ENCODE data around the gene BLTP1.
"Not testable (repeated sequence)": the region's sequence is repeated elsewhere in the genome, so short reads cannot be mapped to it uniquely, and the experiment has no call there.

BLTP1 gene, protein sequence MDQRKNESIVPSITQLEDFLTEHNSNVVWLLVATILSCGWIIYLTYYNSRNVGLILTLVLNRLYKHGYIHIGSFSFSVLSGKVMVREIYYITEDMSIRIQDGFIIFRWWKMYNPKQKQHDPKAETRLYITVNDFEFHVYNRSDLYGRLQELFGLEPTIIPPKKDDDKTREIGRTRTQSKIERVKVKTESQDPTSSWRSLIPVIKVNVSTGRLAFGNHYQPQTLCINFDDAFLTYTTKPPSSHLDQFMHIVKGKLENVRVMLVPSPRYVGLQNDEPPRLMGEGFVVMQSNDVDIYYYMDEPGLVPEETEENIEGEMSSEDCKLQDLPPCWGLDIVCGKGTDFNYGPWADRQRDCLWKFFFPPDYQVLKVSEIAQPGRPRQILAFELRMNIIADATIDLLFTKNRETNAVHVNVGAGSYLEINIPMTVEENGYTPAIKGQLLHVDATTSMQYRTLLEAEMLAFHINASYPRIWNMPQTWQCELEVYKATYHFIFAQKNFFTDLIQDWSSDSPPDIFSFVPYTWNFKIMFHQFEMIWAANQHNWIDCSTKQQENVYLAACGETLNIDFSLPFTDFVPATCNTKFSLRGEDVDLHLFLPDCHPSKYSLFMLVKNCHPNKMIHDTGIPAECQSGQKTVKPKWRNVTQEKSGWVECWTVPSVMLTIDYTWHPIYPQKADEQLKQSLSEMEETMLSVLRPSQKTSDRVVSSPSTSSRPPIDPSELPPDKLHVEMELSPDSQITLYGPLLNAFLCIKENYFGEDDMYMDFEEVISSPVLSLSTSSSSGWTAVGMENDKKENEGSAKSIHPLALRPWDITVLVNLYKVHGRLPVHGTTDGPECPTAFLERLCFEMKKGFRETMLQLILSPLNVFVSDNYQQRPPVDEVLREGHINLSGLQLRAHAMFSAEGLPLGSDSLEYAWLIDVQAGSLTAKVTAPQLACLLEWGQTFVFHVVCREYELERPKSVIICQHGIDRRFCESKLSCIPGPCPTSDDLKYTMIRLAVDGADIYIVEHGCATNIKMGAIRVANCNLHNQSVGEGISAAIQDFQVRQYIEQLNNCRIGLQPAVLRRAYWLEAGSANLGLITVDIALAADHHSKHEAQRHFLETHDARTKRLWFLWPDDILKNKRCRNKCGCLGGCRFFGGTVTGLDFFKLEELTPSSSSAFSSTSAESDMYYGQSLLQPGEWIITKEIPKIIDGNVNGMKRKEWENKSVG (N-terminal part only)

DNA sequence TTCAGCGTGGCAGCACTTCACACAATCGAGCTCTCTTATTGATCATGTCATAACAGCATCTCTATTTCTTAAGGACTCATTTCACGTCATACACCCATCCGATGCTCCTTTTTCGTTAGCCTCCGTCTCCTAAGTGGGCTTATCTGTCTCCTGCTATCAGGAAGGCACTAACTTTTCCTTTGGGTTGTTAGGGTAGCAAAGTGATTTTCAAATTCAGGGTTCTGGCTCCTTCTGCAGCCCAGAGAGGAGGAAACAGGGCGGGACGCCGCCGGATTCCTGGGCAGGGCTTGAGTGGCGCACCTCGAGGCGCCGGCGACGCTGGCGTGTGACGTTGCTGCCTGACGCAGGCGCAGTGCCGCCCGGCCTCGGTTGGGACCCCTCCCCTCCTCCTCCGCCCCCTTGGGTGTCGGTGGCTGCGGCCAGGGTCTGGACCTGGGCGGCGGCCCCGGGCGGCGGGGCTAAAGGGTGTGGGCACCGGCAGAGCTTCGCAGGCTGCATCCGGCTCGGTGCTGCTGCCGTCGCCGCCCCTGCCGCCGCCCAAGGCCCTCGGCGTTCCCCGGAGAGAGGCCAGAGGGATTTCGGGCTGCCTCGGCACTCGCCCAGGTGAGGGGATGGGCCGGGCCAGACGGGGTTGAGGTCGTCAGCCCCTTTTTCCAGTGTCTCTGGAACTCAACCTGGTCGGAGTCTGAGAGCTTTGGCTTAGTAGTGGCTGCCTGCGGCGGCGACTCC is at the start of gene BLTP1:
Gene BLTP1 (plus strand): TSS at position 350 of the 729 bp plus-strand sequence. CDS start 18,317 bp downstream, outside the sequence.
- in situ Hi-C loops (cut with HindIII; ENCODE audit: low sequenced_read_pairs), result no loop called here

DNA sequence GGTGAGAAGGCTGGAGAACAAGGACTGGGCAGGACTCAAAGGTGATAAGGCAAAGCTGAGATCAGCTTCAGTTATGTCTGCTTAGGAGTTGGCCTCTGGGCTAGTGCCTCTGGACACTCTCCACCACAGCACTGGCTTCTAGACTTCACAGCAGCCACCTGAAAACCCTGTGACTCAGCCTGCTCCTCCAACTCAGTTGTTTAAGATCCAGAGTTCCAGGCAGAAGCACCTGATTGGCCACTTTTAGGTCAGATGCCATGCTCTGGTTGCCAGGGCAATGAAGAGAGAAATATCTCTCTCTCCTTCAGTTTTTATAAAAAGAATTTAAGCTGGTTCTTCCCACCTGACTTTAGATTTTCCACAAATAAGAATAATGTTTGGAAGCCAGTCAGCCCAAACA is 47.9 kb upstream of the BLTP1 start:
- in situ Hi-C loops (cut with HindIII; ENCODE audit: low sequenced_read_pairs), result no loop called here

DNA sequence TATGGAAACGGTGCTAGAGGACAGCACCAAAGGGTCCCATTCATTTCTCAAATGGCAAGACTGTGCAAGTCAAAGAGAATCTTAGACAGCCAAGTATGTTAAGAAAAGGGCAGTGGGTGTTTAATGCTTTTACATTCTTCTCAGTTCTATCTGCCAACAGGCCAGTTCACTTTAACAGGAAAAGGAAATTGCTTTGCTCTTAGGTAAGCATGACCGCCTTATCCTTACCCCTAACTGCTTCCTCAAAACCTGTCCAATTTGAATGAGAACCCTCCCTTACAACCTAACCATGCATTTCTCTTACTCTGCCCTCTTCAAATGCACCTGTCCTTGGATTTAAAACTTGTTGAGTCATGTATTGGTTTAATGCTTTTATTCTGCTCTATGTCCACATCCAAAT is 44.5 kb upstream of the BLTP1 start:
- in situ Hi-C loops (cut with HindIII; ENCODE audit: low sequenced_read_pairs), result no loop called here

DNA sequence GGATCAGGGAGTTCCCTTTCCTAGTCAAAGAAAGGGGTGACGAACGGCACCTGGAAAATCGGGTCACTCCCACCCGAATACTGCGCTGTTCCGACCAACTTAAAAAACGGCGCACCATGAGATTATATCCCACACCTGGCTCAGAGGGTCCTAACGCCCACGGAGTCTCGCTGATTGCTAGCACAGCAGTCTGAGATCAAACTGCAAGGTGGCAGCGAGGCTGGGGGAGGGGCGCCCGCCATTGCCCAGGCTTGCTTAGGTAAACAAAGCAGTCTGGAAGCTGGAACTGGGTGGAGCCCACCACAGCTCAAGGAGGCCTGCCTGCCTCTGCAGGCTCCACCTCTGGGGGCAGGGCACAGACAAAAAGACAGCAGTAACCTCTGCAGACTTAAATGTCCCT is 41.8 kb upstream of the BLTP1 start:
- in situ Hi-C loops (cut with HindIII; ENCODE audit: low sequenced_read_pairs), result not testable (repeated sequence)

DNA sequence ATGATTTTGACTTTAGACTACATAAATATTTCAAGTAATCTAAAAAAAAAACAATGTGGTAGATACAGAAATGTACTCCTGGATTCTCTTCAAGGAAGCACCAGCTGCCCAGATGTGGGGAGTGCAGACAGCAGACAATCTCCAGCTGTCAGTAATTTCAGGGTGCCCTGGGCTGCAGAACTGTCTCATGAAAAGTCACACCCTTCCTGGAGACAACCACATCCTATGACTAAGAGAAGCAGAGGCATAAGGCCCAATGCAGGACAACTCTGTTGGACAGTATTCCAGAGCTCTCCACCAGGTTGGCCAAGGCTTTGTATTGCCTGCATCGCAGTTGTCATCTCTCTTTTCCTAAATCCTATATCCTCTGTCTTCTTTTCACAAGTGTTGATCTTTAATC is 34.4 kb upstream of the BLTP1 start:
- in situ Hi-C loops (cut with HindIII; ENCODE audit: low sequenced_read_pairs), result no loop called here

DNA sequence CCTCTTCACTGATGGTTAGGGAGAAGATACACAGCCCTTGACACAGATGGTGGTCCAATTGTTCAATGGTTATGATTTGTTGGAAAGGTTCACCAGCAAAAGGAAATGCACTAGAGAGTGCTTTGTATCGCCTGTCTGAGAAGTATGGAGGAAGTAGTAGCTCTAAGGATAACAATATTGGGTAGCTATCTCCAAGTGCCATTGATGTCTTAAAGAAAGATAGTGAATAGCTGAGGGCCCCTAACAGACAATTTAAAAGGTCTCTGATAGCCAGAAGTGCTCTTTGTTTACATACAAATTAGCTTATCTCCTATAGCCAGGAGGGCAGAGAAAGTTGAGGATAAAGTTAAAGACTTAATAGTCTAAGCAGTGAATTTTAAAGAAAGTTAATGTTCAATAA is 33.9 kb upstream of the BLTP1 start:
- in situ Hi-C loops (cut with HindIII; ENCODE audit: low sequenced_read_pairs), result no loop called here

DNA sequence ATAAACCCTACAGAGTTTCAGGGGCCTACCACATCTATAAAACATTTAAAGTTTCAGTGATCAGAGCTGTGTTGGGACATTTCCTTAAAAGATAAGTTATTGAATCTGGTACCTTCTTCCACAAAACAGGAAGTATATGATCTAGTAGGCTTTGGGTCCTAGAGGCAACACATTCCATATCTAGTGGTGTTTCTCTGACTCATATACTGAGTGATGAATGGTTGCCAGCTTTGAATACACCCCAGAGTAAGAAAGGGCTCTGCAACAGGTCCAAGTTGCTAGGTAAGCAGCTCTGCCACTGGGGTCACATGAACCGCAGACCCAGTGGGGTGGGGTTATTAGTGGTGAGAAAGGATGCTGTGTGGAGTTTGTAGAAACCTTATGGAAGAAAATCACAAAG is 32.4 kb upstream of the BLTP1 start:
- in situ Hi-C loops (cut with HindIII; ENCODE audit: low sequenced_read_pairs), result no loop called here

DNA sequence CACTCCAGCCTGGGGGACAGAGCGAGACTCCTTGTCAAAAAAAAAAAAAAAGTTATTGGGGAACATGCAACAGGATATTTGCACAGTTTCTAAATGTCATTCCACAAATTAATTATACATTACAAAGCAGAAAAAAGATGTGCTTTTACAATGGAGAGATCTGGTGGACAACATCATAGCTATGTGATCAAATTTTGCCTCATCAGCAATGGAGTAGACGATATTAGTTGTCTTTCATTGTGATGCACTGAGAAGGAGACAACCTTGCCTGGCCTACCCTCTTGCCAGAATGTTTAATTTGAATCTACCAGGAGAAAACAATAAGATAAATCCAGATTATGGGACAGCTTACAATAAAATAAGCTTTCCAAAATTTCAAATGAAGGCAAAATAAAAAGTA is 30.5 kb upstream of the BLTP1 start:
- in situ Hi-C loops (cut with HindIII; ENCODE audit: low sequenced_read_pairs), result no loop called here

DNA sequence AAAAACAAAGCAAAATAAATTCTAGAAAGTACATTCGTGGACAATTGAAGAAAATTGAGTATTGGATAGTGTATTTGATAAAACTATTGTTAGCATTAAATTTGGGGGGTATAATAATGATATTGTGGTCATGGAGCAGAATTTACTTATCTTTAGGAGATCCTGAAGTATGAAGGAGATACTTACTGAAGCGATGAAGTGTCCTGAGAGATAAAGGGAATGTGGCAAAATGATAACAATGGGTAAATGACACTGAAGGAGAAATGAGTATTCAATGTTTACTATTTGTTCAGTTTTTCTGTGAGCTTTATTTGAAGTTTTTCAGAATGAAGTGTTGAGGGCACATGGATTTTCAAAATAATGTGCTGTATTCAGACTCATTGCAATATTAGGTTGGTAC is 30.0 kb upstream of the BLTP1 start:
- in situ Hi-C loops (cut with HindIII; ENCODE audit: low sequenced_read_pairs), result no loop called here

DNA sequence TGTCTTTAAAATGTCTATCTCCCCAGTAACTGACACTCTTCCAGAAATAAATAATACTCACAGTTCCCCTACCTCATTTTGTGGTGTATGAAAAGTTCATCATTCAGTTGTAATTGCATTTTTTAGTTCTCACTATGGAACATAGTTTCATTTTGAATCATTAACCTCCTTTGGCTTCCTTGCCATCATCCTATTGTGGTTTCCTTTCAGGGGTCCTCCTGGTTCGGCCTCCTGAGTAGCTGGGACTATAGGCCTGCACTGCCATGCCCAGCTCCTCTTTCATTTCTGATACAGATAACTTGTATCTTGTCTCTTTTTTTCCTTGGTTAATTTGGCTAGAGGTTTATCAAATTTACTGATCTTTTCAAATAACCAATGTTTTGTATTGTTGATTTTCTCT is 23.1 kb upstream of the BLTP1 start:
- in situ Hi-C loops (cut with HindIII; ENCODE audit: low sequenced_read_pairs), result no loop called here

DNA sequence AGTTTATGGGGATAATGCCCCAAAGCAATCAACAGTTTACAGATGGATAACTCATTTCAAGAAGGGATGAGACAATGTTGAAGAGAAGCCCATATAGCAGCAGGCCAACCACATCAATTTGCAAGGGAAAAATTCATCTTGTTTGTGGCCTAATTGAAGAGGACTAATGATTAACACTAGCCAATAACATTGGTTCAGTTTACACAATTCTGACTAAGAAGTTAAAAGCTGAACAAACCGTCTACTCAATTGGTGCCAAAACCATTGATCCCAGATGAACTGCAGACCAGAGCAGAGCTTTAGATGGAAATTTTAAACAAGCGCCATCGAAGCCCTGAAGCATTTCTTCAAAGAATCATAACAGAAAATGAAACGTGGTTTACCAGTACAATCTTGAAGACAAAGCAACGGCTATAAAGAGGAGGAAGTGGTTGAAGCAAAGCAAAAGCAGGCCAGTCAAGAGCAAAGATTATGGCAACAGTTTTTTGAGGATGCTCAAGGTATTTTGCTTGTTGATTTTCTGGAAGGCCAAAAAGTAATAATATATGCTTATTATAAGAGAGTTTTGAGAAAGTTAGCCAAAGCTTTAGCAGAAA is 20.5 kb upstream of the BLTP1 start:
- in situ Hi-C loops (cut with HindIII; ENCODE audit: low sequenced_read_pairs), result no loop called here

DNA sequence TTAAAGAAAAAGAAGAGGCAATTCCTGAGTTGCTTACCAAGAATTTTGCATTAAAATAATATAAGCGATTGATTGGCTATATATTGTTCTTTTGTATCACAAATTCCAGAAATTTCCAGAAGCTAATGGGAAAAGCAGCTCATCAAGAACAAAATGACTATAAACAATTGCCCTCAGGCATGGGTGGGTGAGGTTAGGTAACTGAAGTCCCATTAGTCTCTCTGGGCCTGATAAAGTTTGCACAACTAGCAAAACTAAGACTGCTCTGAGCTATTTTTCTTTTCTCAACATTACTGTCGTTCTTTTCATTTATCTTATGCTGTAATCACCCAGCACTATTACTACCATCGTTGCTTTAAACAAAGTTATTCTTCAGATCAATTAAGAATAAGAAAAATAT is 19.2 kb upstream of the BLTP1 start:
- in situ Hi-C loops (cut with HindIII; ENCODE audit: low sequenced_read_pairs), result no loop called here

DNA sequence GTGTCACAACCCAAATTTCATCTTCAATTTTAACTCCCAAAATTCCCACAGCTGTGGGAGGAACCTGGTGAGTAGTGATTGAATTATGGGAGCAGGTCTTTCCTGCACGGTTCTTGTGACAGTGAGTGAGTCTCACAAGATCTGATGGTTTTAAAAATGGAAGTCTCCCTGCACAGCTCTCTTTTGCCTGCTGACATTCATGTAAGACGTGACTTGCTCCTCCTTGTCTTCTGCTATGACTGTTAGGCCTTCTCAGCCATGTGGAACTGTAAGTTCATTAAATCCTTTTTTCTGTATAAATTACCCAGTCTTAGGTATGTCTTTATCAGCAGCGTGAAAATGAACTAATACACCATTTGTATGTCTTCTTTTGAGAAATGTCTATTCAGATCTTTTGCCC is 13.0 kb upstream of the BLTP1 start:
- in situ Hi-C loops (cut with HindIII; ENCODE audit: low sequenced_read_pairs), result no loop called here

DNA sequence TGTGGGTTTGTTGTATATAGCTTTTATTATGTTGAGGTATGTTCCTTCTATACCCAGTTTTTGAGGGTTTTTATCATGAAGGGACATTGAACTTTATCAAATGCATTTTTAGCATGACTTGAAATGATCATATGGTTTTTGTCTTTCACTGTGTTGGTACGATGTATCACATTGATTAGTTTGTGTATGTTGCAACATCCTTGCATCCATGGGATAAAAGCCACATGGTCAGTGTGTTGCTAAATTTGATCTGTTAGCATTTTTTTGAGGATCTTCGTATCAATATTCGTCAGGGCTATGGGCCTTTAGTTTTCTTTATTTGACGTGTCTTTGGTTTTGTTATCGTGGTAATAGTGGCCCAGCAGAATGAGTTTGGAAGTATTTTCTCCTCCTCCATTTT is 11.3 kb upstream of the BLTP1 start:
- in situ Hi-C loops (cut with HindIII; ENCODE audit: low sequenced_read_pairs), result no loop called here

DNA sequence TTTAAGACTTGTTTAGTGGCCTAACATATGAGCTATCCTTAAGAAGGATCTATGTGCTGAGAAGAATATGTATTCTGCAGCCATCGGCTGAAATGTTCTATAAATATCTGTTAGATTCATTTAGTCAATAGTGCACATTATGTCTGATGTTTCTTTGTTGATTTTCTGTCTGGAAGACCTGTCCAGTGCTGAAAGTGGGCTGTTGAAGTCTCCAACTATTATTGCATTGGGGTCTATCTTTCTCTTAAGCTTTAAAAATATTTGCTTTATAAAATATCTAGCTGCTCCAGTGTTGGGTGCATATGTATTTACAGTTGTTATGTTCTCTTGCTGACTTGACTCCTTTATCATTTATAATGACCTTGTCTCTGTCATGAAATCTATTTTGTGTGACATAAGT is 9.4 kb upstream of the BLTP1 start:
- in situ Hi-C loops (cut with HindIII; ENCODE audit: low sequenced_read_pairs), result no loop called here

DNA sequence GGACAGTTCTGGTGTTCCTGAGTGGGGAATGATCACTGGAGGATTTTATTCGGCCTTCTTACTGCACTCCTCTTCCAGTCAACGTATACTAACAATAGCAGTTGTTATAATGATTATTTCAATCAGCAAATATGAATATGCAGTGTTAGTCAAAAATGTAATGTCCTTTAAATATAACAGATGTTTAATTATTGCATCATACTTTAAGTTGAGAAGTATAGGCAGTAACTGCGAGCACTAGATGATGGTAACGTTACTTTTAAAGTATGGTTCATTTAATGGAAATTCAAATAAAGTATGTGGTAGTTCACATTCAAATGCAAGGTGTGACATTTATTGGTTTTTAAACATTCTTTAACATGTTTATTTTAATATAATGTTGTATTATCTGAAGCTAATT is 5.5 kb upstream of the BLTP1 start:
- in situ Hi-C loops (cut with HindIII; ENCODE audit: low sequenced_read_pairs), result no loop called here

DNA sequence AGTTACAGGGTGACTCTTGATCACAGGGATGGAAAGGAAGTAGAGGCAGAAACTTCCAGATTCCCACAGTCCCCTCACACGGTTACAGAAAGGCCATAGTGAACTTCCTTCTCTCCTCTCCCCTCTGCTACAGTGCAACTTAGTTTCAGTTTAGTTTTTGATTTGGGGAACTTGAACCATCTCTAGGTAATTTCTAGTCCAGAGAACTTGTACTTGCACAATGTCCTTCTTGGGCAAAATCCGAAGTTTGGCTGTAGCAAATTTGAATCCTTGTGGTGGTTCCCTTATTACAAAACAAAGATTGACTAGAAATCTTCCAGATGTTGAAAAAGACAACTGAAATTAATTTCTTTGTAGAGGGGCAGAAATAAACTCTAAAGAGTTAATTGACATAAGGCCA is 1.2 kb upstream of the BLTP1 start:
- in situ Hi-C loops (cut with HindIII; ENCODE audit: low sequenced_read_pairs), result no loop called here

DNA sequence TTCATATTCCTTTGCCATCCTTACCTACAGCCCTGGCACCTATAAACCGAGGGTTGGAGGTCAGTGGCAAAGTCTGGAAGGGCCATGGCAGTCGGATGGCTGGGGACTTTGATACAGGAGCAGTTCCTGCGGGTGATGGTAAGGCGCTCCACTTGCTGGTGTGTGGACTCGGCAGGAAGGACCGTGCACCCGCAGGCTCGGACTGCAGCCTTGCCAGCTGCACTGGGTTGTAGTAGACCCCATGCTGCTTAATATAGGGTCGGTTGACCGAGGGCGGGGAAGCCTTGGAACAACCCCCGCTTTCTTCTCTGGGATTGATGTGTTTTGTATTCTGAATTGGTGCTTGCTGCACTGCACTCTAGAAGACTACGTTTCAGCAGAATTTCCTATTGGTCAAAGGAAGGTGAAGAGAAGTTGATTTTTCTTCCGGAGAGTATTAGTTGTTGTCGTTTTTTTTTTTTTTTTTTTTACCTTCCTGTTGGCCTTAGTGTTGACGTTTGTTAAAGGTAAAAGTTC is 638 bp downstream of the BLTP1 start:
- in situ Hi-C loops (cut with HindIII; ENCODE audit: low sequenced_read_pairs), result no loop called here

DNA sequence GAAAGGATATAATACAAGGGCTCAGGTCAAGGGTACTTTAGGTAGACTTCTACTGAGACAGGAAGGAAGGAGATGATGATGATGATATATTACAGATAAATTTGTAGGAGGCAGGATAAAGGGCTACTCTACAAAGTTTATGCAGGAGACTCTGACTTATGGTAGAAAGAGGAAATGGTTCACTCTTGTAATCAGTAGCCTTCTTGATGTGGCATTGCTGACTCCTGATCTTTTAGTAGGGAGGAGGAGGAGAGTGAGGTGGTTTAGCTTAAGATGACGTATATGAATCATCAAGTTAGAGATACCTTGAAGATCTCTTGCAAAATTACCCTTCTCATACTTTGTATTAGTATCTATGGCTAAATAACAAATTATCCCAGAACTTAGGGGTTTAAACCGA is 4.7 kb downstream of the BLTP1 start:
- in situ Hi-C loops (cut with HindIII; ENCODE audit: low sequenced_read_pairs), result no loop called here

DNA sequence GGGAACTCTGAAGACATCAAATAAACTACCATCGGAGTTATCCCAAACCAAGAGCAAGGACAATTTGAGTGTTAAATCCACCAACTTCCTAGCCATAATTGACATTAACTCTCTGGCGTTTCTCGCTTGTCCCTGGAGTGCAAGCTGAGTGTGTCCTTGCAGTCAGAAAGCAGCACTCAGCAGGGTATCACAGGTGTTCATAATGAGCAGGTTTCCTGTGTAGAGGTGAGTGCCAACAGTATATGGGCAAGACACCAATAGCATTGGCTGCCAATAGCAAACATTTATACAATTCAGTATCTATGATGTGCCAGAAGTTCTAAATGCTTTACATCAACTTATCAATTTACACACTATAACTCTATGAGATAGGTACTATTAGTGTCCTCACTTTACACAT is 11.2 kb downstream of the BLTP1 start:
- in situ Hi-C loops (cut with HindIII; ENCODE audit: low sequenced_read_pairs), result no loop called here

Measured in endothelial cell of hepatic sinusoid (primary cell).